NCI-H2029 (cell line): ENCODE measurements around the gene PAXX.
"Not testable (repeated sequence)": the region's sequence is repeated elsewhere in the genome, so short reads cannot be mapped to it uniquely, and the experiment has no call there.

ENCODE experiments used
- DNase-seq: peaks from one replicate; lab custom pipeline; 2025; lab: John Stamatoyannopoulos, UW

PAXX gene

GRCh38 chr9:137032858-137033257, 40.6 kb downstream of the PAXX start:
- DNase-seq: no peak

GRCh38 chr9:137033481-137033880, 41.3 kb downstream of the PAXX start:
- DNase-seq: not testable (repeated sequence)

- DNase-seq: peak; percentile 20
Observed at GRCh38 chr9:137034039-137034708, 42.0 kb downstream of the PAXX start.

GRCh38 chr9:137034709-137035506, 42.7 kb downstream of the PAXX start:
- peak; percentile 84 for DNase-seq

GRCh38 chr9:137035507-137035834, 43.2 kb downstream of the PAXX start:
- DNase-seq: no peak

GRCh38 chr9:137035937-137036336, 43.7 kb downstream of the PAXX start:
- DNase-seq: no peak

DNA sequence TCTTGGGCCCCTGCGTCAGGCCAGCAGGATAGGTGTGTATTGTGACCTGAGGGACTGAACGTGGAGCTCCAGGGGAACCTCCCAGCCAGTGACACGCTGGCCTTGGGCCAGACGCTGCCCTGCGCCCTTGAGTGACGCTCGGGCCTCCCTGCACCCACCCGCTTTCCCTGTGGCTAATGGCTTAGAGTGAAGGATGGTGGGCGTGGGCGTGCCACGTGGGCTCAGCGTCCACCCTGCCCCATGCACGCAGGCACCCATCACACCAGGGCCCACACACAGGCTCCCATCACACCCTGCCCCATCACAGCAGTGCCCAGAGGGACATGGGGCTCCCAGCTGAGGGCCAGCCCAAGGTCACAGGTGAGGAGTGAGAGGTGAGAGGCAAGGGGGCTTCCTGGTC, 44.8 kb downstream of the PAXX start:
- no peak for DNase-seq

- no peak for DNase-seq
Observed at GRCh38 chr9:137037483-137037882, 45.3 kb downstream of the PAXX start.

DNA sequence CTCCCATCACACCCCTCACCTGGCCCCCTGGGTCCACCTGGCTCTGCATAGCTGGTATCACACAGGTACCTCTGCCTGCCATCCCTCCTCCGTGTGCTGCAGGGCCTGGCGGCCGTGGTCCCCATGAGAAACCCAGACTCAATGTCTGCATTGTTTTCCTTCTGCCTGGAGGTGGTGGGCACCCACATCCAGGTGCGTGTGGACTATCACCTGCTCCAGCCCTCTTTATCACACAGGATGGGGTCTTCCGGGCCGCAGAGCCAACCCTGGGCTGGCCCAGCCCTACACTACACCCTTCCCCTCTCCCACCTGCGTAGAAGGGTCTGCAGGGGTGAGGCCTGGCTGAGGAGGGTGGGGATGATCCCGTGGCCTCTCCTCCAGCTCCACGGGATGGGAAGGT, 46.7 kb downstream of the PAXX start:
- DNase-seq: no peak

DNA sequence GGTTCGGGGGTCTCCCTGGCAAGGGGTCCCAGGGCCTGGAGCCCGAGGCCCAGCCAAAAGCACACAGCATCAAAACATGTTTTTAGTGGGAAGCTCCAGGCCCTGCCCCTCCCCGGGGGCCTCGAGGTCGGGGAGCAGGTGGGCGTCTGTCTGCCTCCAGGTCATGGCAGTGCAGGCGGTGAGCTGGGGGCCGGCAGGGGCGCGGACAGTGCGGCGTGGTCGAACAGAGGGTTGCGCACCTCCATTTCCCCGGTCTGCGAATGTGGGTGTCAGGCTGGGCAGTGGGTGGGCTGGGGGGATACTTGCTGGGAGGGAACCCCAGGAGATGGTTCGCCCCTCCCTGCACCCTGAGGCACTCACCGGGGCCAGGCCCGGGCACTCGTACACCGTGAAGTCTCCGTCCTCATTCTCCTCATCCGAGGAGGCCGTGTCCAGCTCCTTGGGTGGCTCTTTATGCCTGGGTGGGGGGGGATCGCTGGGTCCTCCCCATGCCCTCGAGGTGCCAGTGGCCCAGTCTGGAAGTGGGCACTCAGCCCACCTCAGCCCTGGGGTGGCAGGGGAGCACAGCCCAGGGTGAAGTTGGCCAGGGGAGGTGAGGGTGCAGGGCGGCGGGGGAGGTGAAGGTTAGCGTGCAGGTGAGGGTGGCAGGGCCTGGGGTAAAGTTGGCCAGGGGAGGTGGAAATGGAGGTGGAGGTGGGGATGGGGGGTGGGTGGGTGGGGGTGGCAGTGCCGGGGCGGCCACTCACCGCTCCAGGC, 47.6 kb downstream of the PAXX start:
- no peak for DNase-seq

DNA sequence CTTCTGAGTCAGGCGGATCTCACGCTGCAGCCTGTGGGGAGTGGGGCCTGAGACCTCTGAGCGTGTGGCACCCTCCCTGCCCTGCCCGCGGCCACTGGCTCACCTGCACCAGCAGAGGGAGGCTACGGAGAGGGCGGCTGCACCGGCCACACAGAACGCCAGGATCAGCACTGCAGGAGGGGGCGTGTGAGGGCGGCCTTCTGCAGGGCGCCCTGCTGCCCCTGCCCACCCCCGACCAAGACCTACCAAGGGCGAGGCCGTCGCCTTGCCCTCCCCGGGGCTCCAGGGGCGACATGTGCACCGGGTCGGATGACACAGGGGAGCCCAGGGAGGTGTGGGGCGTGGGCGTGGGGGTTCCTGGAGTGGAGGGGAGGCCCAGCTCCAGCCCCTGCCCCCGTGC, 48.3 kb downstream of the PAXX start:
- DNase-seq: no peak

- DNase-seq: no peak
Observed at GRCh38 chr9:137041124-137041523, 48.9 kb downstream of the PAXX start.

DNA sequence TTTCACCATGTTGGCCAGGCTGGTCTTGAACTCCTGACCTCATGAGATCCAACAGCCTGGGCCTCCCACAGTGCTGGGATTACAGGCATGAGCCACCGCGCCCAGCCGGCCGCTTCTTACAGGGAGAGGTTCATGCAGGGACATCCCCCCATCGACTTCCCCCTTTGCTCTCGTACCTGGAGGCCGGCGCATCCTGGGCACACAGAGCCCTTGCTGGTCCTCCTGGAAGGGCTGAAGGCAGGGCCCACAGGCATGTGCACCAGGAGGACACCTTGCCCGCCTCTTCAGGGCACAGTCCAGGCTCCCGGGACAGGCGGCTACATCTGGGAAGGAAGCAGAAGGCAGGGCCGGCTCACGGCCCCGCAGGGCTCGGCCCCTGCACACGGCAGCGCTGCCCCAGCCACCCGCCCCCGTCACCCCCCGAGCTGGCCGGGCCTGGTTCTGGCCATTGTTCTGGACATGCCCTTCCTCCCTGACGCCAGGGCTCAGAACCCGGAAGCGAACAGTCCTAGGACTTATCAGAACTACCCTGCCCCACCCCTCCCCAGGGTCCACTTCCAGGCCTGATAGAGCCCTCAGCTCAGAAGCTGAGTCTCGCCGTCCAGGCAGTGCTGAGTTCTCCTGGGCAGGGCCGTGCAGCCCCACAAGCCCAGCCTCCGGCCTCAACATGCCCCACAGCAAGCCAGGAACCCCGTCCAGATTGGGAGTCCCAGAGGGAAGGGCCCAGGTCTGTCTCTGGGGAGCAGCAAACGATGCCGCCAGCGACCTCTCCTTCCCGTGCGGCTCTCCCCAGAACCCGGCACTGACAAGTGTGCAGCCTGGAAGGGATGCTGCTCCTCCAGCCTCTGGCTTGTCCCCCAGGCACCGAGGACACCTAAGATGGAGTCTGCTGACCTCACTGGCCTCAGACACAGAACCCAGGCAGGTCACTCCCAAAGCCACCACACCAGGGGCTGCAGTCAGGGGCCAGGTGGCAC, 50.8 kb downstream of the PAXX start:
- DNase-seq: no peak
